Neuronal stem cell (in vitro differentiated cells): Measurements from ENCODE around the gene CEP128.

ENCODE experiments used
- DNase-seq: peaks from one replicate; pipeline ENCODE4 v3.0.0-alpha.2; 2013; ENCODE audit warnings: low spot score
- H2AFZ ChIP-seq: one replicate; pipeline ENCODE4 v1.6.1; 2013; ENCODE audit warnings: mild to moderate bottlenecking, low read length, inconsistent platforms
- H2AK5ac ChIP-seq: 2 replicates; pipeline ENCODE4 v1.6.1; 2013; ENCODE audit warnings: low read depth, mild to moderate bottlenecking, inconsistent platforms, low read length, moderate library complexity, mixed read lengths
- H2BK120ac ChIP-seq: 2 replicates; pipeline ENCODE4 v1.6.1; 2013; ENCODE audit warnings: low read depth, mild to moderate bottlenecking, inconsistent platforms, low read length, moderate library complexity, mixed read lengths
- H2BK12ac ChIP-seq: one replicate; pipeline ENCODE4 v1.6.1; 2013; ENCODE audit warnings: low read length, inconsistent platforms
- H2BK15ac ChIP-seq: 2 replicates; pipeline ENCODE4 v1.6.1; 2013; ENCODE audit warnings: mild to moderate bottlenecking, low read length, inconsistent platforms, mixed read lengths
- H2BK5ac ChIP-seq: one replicate; pipeline ENCODE4 v1.6.1; 2013; ENCODE audit warnings: inconsistent platforms, mild to moderate bottlenecking, low read length, moderate library complexity
- H3K14ac ChIP-seq: one replicate; pipeline ENCODE4 v1.6.1; 2013; ENCODE audit warnings: low read length, inconsistent platforms
- H3K18ac ChIP-seq: 2 replicates; pipeline ENCODE4 v1.6.1; 2013; ENCODE audit warnings: low read length, inconsistent platforms
- H3K23ac ChIP-seq: 2 replicates; pipeline ENCODE4 v1.6.1; 2013; ENCODE audit warnings: low read depth, mild to moderate bottlenecking, mixed read lengths, low read length, inconsistent platforms; ENCODE audit not compliant: poor library complexity
- H3K27ac ChIP-seq: replicated peaks from 3 replicates; pipeline ENCODE4 v1.5.1; 2013; ENCODE audit warnings: low read length, inconsistent platforms
- H3K27me3 ChIP-seq, 3 experiments: 2 replicates each; pipeline ENCODE4 v1.6.1; 2013; ENCODE audit warnings: low read length in 3 of 3, mild to moderate bottlenecking in 2 of 3, inconsistent platforms in 1 of 3, low read depth in 1 of 3, mixed read lengths in 1 of 3, moderate library complexity in 1 of 3; ENCODE audit not compliant: control insufficient read depth in 3 of 3, insufficient read depth in 3 of 3
- H3K36me3 ChIP-seq, 2 donors: replicated peaks in 1 of 2; 2 replicates each; pipeline ENCODE4 v1.6.1; 2013; ENCODE audit warnings: low read length in 2 of 2; ENCODE audit not compliant: control insufficient read depth in 2 of 2, insufficient read depth in 2 of 2
- H3K4ac ChIP-seq: 2 replicates; pipeline ENCODE4 v1.6.1; 2013; ENCODE audit warnings: inconsistent platforms, mild to moderate bottlenecking, low read length, moderate library complexity
- H3K4me1 ChIP-seq, 2 donors: 1 replicate in 1 of 2; 2 replicates in 1 of 2; pipeline ENCODE4 v1.6.1; 2013; ENCODE audit warnings: low read length in 2 of 2, low read depth in 1 of 2; ENCODE audit not compliant: control insufficient read depth in 2 of 2, insufficient read depth in 1 of 2
- H3K4me2 ChIP-seq: one replicate; pipeline ENCODE4 v1.6.1; 2013; ENCODE audit warnings: mild to moderate bottlenecking, low read length, inconsistent platforms; ENCODE audit not compliant: insufficient read depth, poor library complexity, severe bottlenecking
- H3K4me3 ChIP-seq, 2 donors: 2 replicates each; pipeline ENCODE4 v1.5.1; 2013; ENCODE audit warnings: low read length in 2 of 2, mild to moderate bottlenecking in 2 of 2, inconsistent platforms in 1 of 2, moderate library complexity in 1 of 2
- H3K79me1 ChIP-seq: one replicate; pipeline ENCODE4 v1.6.1; 2013; ENCODE audit warnings: low read depth, mild to moderate bottlenecking, inconsistent platforms, low read length, moderate library complexity
- H3K9ac ChIP-seq: one replicate; pipeline ENCODE4 v1.6.1; 2013; ENCODE audit warnings: mild to moderate bottlenecking, low read depth, low read length, inconsistent platforms; ENCODE audit not compliant: poor library complexity
- H3K9me3 ChIP-seq, 2 donors: replicated peaks in 1 of 2; 2 replicates each; pipeline versions ENCODE3 to v1.6.1; 2013; ENCODE audit warnings: low read length in 2 of 2, mild to moderate bottlenecking in 2 of 2, inconsistent platforms in 1 of 2, low read depth in 1 of 2, mixed read lengths in 1 of 2, moderate library complexity in 1 of 2; ENCODE audit not compliant: control insufficient read depth in 2 of 2, insufficient read depth in 1 of 2
- H4K8ac ChIP-seq: one replicate; pipeline ENCODE4 v1.6.1; 2013; ENCODE audit warnings: low read depth, mild to moderate bottlenecking, inconsistent platforms, low read length, moderate library complexity
- H4K91ac ChIP-seq: one replicate; pipeline ENCODE4 v1.6.1; 2013; ENCODE audit warnings: low read length, low read depth, mild to moderate bottlenecking, inconsistent platforms; ENCODE audit not compliant: poor library complexity
- WGBS, 2 donors: extraction: QIAGEN DNeasy Blood & Tissue Kit; methylation state at CpG; one replicate each; pipeline ENCODE4 v1.1.7; 2013; ENCODE audit warnings: missing lambda C conversion rate in 2 of 2, mixed read lengths in 1 of 2; ENCODE audit not compliant: insufficient read length in 2 of 2, insufficient replicate concordance in 1 of 2; ENCODE audit errors: extremely low coverage in 2 of 2; 5-methylcytosine and 5-hydroxymethylcytosine counted together

Gene CEP128

DNA sequence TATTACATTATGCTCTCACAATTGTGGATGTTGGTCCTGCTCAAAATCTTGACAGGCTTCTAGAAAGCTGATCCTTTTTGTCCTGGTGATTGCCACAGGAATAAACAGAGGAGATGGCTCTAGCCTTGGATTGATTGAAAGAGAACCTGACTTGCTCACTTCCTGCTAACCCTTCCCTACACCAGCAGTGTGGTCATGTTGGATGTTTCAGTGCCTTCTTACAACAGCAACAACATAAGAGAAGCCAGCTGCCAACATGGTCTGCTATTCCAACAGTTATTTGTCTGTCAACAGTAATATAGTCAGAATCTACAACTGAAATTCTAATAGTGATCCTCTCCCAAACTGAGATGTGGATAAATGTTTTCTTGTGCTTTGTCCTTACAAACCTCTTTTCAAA lies 418.6 kb downstream of the CEP128 start:
- Histone ChIP-seq H3K27ac (no peak overlapping the region), H2BK12ac (no peak overlapping the region), H2AFZ (no peak overlapping the region), H3K4ac (no peak overlapping the region), H2AK5ac (no peak overlapping the region), H3K4me3 (no peak overlapping the region), H3K18ac (no peak overlapping the region), H4K8ac (no peak overlapping the region), H3K79me1 (no peaks in the 10 kb centered on the region), H3K27me3 (no peaks in the 10 kb centered on the region), H3K9me3 (no peaks in the 10 kb centered on the region), H4K91ac (no peak overlapping the region), H2BK15ac (no peak overlapping the region), H3K4me2 (no peak overlapping the region), H2BK120ac (no peak overlapping the region), H3K36me3 (no peaks in the 10 kb centered on the region), H3K23ac (no peak overlapping the region), H3K9ac (no peak overlapping the region), H3K14ac (no peak overlapping the region), H2BK5ac (no peak overlapping the region), H3K4me1 (no peaks in the 10 kb centered on the region)
- DNase-seq: no peak

- no CpG with 5 or more reads among the region's 1 CpG for WGBS, 2 donors
- H3K27me3 ChIP-seq: no peaks in the 10 kb centered on the region
- H3K4me2 ChIP-seq: no peak overlapping the region
- no peak overlapping the region for H2BK5ac ChIP-seq
- H3K23ac ChIP-seq: no peak overlapping the region
- no peak overlapping the region for H3K18ac ChIP-seq
- no peak for DNase-seq
- H2BK120ac ChIP-seq: no peak overlapping the region
- no peak overlapping the region for H2AK5ac ChIP-seq
- no peaks in the 10 kb centered on the region for H3K9me3 ChIP-seq
- H3K36me3 ChIP-seq: no peaks in the 10 kb centered on the region
- no peaks in the 10 kb centered on the region for H3K79me1 ChIP-seq
- H4K8ac ChIP-seq: no peak overlapping the region
- H3K14ac ChIP-seq: no peak overlapping the region
- no peak overlapping the region for H3K4me3 ChIP-seq
- no peak overlapping the region for H2AFZ ChIP-seq
- H3K9ac ChIP-seq: no peak overlapping the region
- H3K4ac ChIP-seq: no peak overlapping the region
- H2BK12ac ChIP-seq: no peak overlapping the region
- no peaks in the 10 kb centered on the region for H3K4me1 ChIP-seq
- H4K91ac ChIP-seq: no peak overlapping the region
- H2BK15ac ChIP-seq: no peak overlapping the region
- no peak overlapping the region for H3K27ac ChIP-seq
Observed at GRCh38 chr14:80522411-80522810, 419.1 kb downstream of the CEP128 start.

GRCh38 chr14:80521456-80521855 lies 420.1 kb downstream of the CEP128 start:
- Histone ChIP-seq H4K8ac (no peak overlapping the region), H3K27me3 (no peaks in the 10 kb centered on the region), H2AFZ (no peak overlapping the region), H3K14ac (no peak overlapping the region), H2BK5ac (no peak overlapping the region), H3K4me3 (no peak overlapping the region), H4K91ac (no peak overlapping the region), H3K18ac (no peak overlapping the region), H3K4me2 (no peak overlapping the region), H2AK5ac (no peak overlapping the region), H3K4me1 (no peaks in the 10 kb centered on the region), H3K4ac (no peak overlapping the region), H3K23ac (no peak overlapping the region), H2BK12ac (no peak overlapping the region), H3K36me3 (no peaks in the 10 kb centered on the region), H2BK15ac (no peak overlapping the region), H3K9ac (no peak overlapping the region), H3K27ac (no peak overlapping the region), H3K9me3 (no peaks in the 10 kb centered on the region), H2BK120ac (no peak overlapping the region), H3K79me1 (no peaks in the 10 kb centered on the region)
- no CpG with 5 or more reads among the region's 3 CpGs for WGBS, 2 donors
- DNase-seq: no peak

- Histone ChIP-seq H2AK5ac (no peak overlapping the region), H3K18ac (no peak overlapping the region), H3K9me3 (no peaks in the 10 kb centered on the region), H3K4me1 (no peaks in the 10 kb centered on the region), H3K23ac (no peak overlapping the region), H2BK15ac (no peak overlapping the region), H3K79me1 (no peaks in the 10 kb centered on the region), H3K27ac (no peak overlapping the region), H3K36me3 (no peaks in the 10 kb centered on the region), H3K4me2 (no peak overlapping the region), H2AFZ (no peak overlapping the region), H2BK12ac (no peak overlapping the region), H3K4ac (no peak overlapping the region), H4K91ac (no peak overlapping the region), H3K14ac (no peak overlapping the region), H3K4me3 (no peak overlapping the region), H4K8ac (no peak overlapping the region), H3K9ac (no peak overlapping the region), H3K27me3 (no peaks in the 10 kb centered on the region), H2BK5ac (no peak overlapping the region), H2BK120ac (no peak overlapping the region)
- DNase-seq: no peak
Observed at GRCh38 chr14:80519002-80519401, 422.5 kb downstream of the CEP128 start.
